T-cell (primary cell): ENCODE results near the gene CAPZA3. TPM values are rescaled to one million over a fixed set of nuclear protein-coding genes. Genes with fewer than 3 reads are reported as not detected.

Experiments
- ATAC-seq, 4 experiments: fragments of 200-7000 bp in 3 of 4; fragments of 150-1000 bp in 1 of 4; cut with Tn5 transposase; replicated peaks in 1 of 4; 1 replicate in 3 of 4; 2 replicates in 1 of 4; pipeline ENCODE4 v1.10.0; 2021; ENCODE audit warnings: moderate library complexity in 3 of 4, mild to moderate bottlenecking in 2 of 4, moderate number of reproducible peaks in 1 of 4
- CTCF ChIA-PET, 2 donors: fragments of 300-600 bp; sonication (Branson Sonifier 250); formaldehyde crosslinking; loops; one replicate each; lab custom pipeline; 2022; ENCODE audit warnings: antibody characterized with exemption in 2 of 2; lab: Charles Lee
- POLR2A ChIA-PET, 2 donors: fragments of 300-600 bp; sonication (Branson Sonifier 250); formaldehyde crosslinking; loops; one replicate each; lab custom pipeline; 2022; ENCODE audit warnings: antibody characterized with exemption in 2 of 2; lab: Charles Lee
- DNase-seq, 35 experiments: peaks; one replicate each; pipeline versions ENCODE4 v3.0.0 to v3.0.0-alpha.2; 2013 to 2023
- H3K27ac ChIP-seq: one replicate; pipeline ENCODE4 v1.5.1; 2013; ENCODE audit warnings: low read length
- H3K27me3 ChIP-seq, 2 experiments: replicated peaks in 1 of 2; 1 replicate in 1 of 2; 2 replicates in 1 of 2; pipeline versions ENCODE4 v1.6.1 to v1.7.0; 2013; ENCODE audit warnings: low read length in 1 of 2, mixed read lengths in 1 of 2; ENCODE audit not compliant: control insufficient read depth in 2 of 2, insufficient read depth in 2 of 2; ENCODE audit errors: extremely low read depth in 1 of 2
- H3K36me3 ChIP-seq, 2 donors: 1 replicate in 1 of 2; 2 replicates in 1 of 2; pipeline versions ENCODE4 v1.6.1 to v1.7.0; 2013; ENCODE audit warnings: low read length in 1 of 2; ENCODE audit not compliant: control insufficient read depth in 2 of 2, insufficient read depth in 1 of 2; ENCODE audit errors: extremely low read depth in 1 of 2
- H3K4me1 ChIP-seq, 2 experiments: 1 replicate in 1 of 2; 2 replicates in 1 of 2; pipeline versions ENCODE4 v1.6.1 to v1.7.0; 2013; ENCODE audit warnings: low read length in 2 of 2, mixed read lengths in 1 of 2; ENCODE audit not compliant: insufficient read depth in 2 of 2, control insufficient read depth in 1 of 2; ENCODE audit errors: extremely low read depth in 1 of 2
- H3K4me3 ChIP-seq, 2 donors: 1 replicate in 1 of 2; 2 replicates in 1 of 2; pipeline versions ENCODE4 v1.5.1 to v1.7.0; 2013; ENCODE audit warnings: mild to moderate bottlenecking in 2 of 2, low read length in 1 of 2, moderate library complexity in 1 of 2; ENCODE audit not compliant: control insufficient read depth in 1 of 2; ENCODE audit errors: extremely low read depth in 1 of 2
- H3K9me3 ChIP-seq: 2 replicates; pipeline ENCODE4 v1.7.0; 2013
- H3K27ac Mint-ChIP-seq, 2 donors: one replicate each; pipeline ENCODE4 v1.8.0; 2020 to 2021; ENCODE audit warnings: mild to moderate bottlenecking in 2 of 2, mixed read lengths in 2 of 2
- H3K27me3 Mint-ChIP-seq, 2 donors: one replicate each; pipeline ENCODE4 v1.8.0; 2021 to 2022; ENCODE audit warnings: mixed read lengths in 2 of 2
- H3K36me3 Mint-ChIP-seq: one replicate; pipeline ENCODE4 v1.8.0; 2021; ENCODE audit warnings: mixed read lengths
- H3K4me1 Mint-ChIP-seq, 3 donors: one replicate each; pipeline ENCODE4 v1.8.0; 2020 to 2022; ENCODE audit warnings: mixed read lengths in 3 of 3, mild to moderate bottlenecking in 1 of 3
- H3K4me3 Mint-ChIP-seq, 3 donors: one replicate each; pipeline ENCODE4 v1.8.0; 2020 to 2022; ENCODE audit warnings: mild to moderate bottlenecking in 3 of 3, mixed read lengths in 3 of 3, moderate library complexity in 3 of 3
- H3K9me3 Mint-ChIP-seq, 3 donors: one replicate each; pipeline ENCODE4 v1.8.0; 2020 to 2022; ENCODE audit warnings: mixed read lengths in 3 of 3
- WGBS: methylation state at CpG from one replicate; pipeline ENCODE4 v1.1.5; 2013; ENCODE audit warnings: missing lambda C conversion rate; ENCODE audit not compliant: insufficient coverage; 5-methylcytosine and 5-hydroxymethylcytosine counted together
- total RNA-seq, 35 experiments: library from RNA in 6 of 35; stranded (reverse) in 6 of 35; fragments of 120-200 nt in 1 of 35; gene quantifications; one replicate each; pipeline versions ENCODE4 v1.2.1 to v1.2.4 and lab custom pipeline; 2013 to 2026

CAPZA3 gene
- total RNA-seq, 5 donors from 2014 or later (not counting 1 experiment from before 2014, with no cell fraction given): not detected

DNA sequence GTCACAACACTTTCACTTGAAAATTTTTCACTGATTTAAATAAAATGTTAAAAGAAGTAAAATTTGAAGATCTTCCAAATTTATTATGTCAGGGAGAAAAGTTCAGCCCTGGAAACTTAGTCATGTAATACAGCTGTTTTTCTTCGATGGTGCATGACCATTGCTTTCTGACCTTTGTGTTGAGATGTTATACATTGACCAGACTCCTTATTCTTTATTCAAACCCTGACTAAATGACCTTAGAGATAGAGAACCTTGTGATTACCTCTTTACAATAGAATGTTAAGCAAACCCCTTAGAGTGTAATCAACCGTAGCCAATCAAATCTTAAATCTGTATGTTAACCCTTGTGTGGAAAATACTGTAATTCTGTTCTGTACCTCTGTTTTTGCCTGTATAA, 34.6 kb upstream of the CAPZA3 start:
- no CpG with 5 or more reads among the region's 2 CpGs for WGBS
- H3K27ac Mint-ChIP-seq: no peak overlapping the region
- H3K9me3 Mint-ChIP-seq: peaks cover 9 to 13% (median 12%) of the 10 kb centered on the region in 3 donors
- H3K27ac ChIP-seq: no peak overlapping the region
- CTCF ChIA-PET: no interaction called here
- POLR2A ChIA-PET: no interaction called here
- no peaks in the 10 kb centered on the region for H3K36me3 Mint-ChIP-seq
- no peak for DNase-seq
- H3K36me3 ChIP-seq: no peaks in the 10 kb centered on the region
- no peak for ATAC-seq
- H3K27me3 ChIP-seq: no peaks in the 10 kb centered on the region
- no peaks in the 10 kb centered on the region for H3K4me1 ChIP-seq
- H3K4me3 Mint-ChIP-seq: no peak overlapping the region
- no peaks in the 10 kb centered on the region for H3K4me1 Mint-ChIP-seq
- H3K4me3 ChIP-seq: no peak overlapping the region
- H3K27me3 Mint-ChIP-seq: no peaks in the 10 kb centered on the region
- no peaks in the 10 kb centered on the region for H3K9me3 ChIP-seq

DNA sequence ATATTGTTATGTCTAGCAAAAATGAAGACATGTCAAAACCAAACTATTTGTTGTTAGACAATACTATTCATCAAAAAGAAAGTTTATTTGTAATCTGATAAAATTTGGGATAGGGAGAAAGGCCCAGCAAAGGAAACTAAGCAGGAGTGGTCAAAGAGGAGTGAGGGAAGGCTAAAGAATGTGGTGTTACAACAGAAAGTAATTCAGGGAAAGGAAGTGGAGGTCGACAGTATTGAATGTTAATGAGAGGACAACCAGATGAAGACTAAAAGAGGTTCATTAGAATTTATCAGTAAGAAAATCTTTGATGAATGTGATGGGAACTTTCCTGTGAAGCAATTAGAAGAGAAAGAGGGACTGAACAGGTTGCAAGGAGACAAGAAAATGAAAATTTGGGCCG, 34.0 kb upstream of the CAPZA3 start:
- Histone ChIP-seq H3K4me1 (no peaks in the 10 kb centered on the region), H3K36me3 (no peaks in the 10 kb centered on the region), H3K9me3 (no peaks in the 10 kb centered on the region), H3K27ac (no peak overlapping the region), H3K4me3 (no peak overlapping the region), H3K27me3 (no peaks in the 10 kb centered on the region)
- POLR2A ChIA-PET: no interaction called here
- H3K27ac Mint-ChIP-seq: no peak overlapping the region
- H3K4me1 Mint-ChIP-seq: no peaks in the 10 kb centered on the region
- ATAC-seq (no peak), DNase-seq (no peak)
- no peak overlapping the region for H3K4me3 Mint-ChIP-seq
- H3K27me3 Mint-ChIP-seq: no peaks in the 10 kb centered on the region
- WGBS: 51% methylated on average over 2 of the region's 2 CpGs
- CTCF ChIA-PET: no interaction called here
- H3K9me3 Mint-ChIP-seq: peaks cover 9 to 13% (median 12%) of the 10 kb centered on the region in 3 donors
- no peaks in the 10 kb centered on the region for H3K36me3 Mint-ChIP-seq

DNA sequence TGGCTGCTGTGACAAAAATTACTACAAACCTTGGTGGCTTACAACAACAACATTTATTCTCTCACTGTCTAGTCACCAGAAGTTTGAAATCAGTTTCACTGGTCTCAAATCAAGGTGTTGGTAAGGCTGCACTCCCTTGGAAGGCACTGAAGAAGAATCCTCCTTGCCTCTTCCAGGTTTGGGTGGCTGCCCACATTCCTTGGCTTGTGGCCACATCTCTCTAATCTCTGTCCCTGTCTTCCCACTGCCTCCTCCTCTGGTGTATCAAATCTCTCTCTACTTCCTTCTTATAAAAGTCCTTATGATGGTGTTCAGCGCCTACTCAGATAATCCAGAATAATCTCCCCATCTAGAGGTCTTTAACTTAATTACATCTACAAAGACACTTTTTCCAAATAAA, 31.1 kb upstream of the CAPZA3 start:
- Mint-ChIP-seq H3K36me3 (no peaks in the 10 kb centered on the region), H3K9me3 (peaks cover 17 to 19% (median 17%) of the 10 kb centered on the region in 3 donors), H3K4me3 (no peak overlapping the region), H3K4me1 (no peaks in the 10 kb centered on the region), H3K27me3 (no peaks in the 10 kb centered on the region), H3K27ac (no peak overlapping the region)
- H3K9me3 ChIP-seq: no peaks in the 10 kb centered on the region
- ATAC-seq (no peak), DNase-seq (no peak)
- no peaks in the 10 kb centered on the region for H3K36me3 ChIP-seq
- ChIA-PET CTCF (no interaction called here), POLR2A (no interaction called here)
- H3K4me3 ChIP-seq: no peak overlapping the region
- no peak overlapping the region for H3K27ac ChIP-seq
- H3K4me1 ChIP-seq: no peaks in the 10 kb centered on the region
- WGBS: 92% methylated on average over 1 of the region's 1 CpG
- H3K27me3 ChIP-seq: no peaks in the 10 kb centered on the region

DNA sequence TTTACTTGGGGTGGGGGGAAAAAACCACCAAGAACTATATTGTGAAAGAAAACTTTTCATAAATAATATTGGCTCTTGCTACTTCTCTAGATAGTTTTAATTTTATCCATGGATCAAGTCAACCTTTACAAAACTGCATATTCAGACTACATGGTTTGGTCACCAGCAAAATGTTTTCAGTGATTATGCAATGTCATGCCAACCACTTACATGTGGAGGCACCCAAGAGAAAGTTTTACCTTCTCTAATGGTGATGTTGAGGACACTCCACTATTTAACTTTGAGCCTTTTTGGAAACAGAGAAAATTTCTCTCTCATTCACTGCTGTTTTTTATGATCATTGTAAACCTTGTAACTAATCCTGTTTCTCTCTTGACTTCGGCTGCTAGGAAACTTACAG, 21.7 kb upstream of the CAPZA3 start:
- H3K4me3 Mint-ChIP-seq: no peak overlapping the region
- no peaks in the 10 kb centered on the region for H3K36me3 ChIP-seq
- no peaks in the 10 kb centered on the region for H3K9me3 ChIP-seq
- no peaks in the 10 kb centered on the region for H3K4me1 ChIP-seq
- H3K27me3 ChIP-seq: no peaks in the 10 kb centered on the region
- peaks cover 9 to 12% (median 9%) of the 10 kb centered on the region in 3 donors for H3K9me3 Mint-ChIP-seq
- ATAC-seq (no peak), DNase-seq (no peak)
- ChIA-PET CTCF (no interaction called here), POLR2A (no interaction called here)
- H3K4me1 Mint-ChIP-seq: no peaks in the 10 kb centered on the region
- WGBS: no CpG with 5 or more reads among the region's 1 CpG
- H3K27ac ChIP-seq: no peak overlapping the region
- no peak overlapping the region for H3K4me3 ChIP-seq
- H3K27me3 Mint-ChIP-seq: no peaks in the 10 kb centered on the region
- no peak overlapping the region for H3K27ac Mint-ChIP-seq
- no peaks in the 10 kb centered on the region for H3K36me3 Mint-ChIP-seq

DNA sequence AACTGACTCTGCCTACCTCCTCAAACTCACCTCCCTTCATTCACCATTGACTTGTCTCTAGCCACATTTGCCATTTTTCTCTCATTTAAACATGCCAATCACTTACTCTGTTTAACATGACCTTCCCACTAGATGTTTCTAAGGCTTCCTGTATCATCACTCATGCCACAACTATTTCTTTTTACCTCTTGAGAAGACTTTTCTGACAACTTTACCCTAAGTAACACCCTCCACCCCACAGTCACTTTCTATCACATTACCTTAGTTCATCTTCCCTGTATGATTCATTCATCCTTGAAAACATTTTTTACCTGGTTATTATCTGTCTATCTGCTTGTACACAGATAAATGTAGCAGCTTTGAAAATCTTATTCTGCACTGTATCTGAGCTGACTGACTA, 19.5 kb upstream of the CAPZA3 start:
- H3K4me1 Mint-ChIP-seq: no peaks in the 10 kb centered on the region
- Histone ChIP-seq H3K9me3 (no peaks in the 10 kb centered on the region), H3K27me3 (no peaks in the 10 kb centered on the region), H3K4me1 (no peaks in the 10 kb centered on the region), H3K4me3 (no peak overlapping the region), H3K36me3 (no peaks in the 10 kb centered on the region), H3K27ac (no peak overlapping the region)
- no peak overlapping the region for H3K27ac Mint-ChIP-seq
- POLR2A ChIA-PET: no interaction called here
- no peaks in the 10 kb centered on the region for H3K27me3 Mint-ChIP-seq
- CTCF ChIA-PET: no interaction called here
- ATAC-seq (no peak), DNase-seq (no peak)
- H3K4me3 Mint-ChIP-seq: no peak overlapping the region
- peaks cover 9 to 13% (median 12%) of the 10 kb centered on the region in 3 donors for H3K9me3 Mint-ChIP-seq
- no peaks in the 10 kb centered on the region for H3K36me3 Mint-ChIP-seq

DNA sequence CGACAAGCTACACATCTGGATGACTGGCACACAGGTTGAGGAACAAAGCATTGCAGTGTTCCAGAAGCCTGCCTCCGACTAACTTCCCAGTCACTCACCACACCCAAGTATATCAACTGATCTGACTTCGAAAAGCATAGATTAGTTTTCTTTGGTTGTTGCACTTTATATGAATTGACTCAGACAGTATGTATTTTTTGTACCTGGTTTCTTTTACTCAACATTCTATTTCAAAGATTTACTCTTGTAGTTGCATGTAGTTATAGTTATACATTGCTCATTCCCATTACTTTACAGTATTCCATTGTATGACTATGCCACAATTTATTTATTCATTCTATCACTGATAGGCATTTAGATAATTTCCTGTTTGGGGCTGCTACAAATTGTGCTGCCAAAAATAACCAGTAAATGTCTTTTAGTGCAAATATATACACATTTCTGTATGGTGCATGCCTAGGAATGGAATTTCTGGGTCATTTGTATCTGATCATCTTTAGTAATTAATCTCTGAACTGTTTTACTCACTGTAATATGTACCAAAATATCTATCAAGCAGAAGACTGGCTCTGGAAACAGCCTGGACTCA, 17.9 kb upstream of the CAPZA3 start:
- CTCF ChIA-PET: no interaction called here
- POLR2A ChIA-PET: no interaction called here
- Histone ChIP-seq H3K36me3 (no peaks in the 10 kb centered on the region), H3K4me1 (no peaks in the 10 kb centered on the region), H3K27ac (no peak overlapping the region), H3K27me3 (no peaks in the 10 kb centered on the region), H3K9me3 (no peaks in the 10 kb centered on the region), H3K4me3 (no peak overlapping the region)
- no peaks in the 10 kb centered on the region for H3K27me3 Mint-ChIP-seq
- peaks cover 8 to 18% (median 10%) of the 10 kb centered on the region in 3 donors for H3K9me3 Mint-ChIP-seq
- H3K36me3 Mint-ChIP-seq: no peaks in the 10 kb centered on the region
- DNase-seq: no peak
- H3K27ac Mint-ChIP-seq: no peak overlapping the region
- no peak for ATAC-seq
- H3K4me1 Mint-ChIP-seq: no peaks in the 10 kb centered on the region
- no peak overlapping the region for H3K4me3 Mint-ChIP-seq
- no CpG with 5 or more reads among the region's 3 CpGs for WGBS

DNA sequence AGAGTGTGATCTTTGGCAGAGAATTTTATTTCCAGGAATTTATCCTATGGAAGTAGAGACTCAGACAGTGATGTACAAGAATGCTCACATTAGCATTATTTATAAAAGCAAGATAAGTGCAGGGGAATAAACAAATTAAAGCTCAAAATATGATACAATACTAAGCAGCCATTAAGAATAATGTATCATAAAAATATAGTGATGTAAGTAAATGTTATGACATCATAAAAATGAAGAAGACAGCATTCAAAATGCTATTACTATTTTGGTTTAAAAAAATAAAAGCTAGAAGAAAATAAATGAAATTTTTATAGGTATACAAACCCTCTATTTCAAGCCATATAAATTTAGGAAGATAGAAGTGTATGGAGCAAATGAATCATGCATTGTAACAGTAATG, 17.2 kb upstream of the CAPZA3 start:
- Mint-ChIP-seq H3K27me3 (no peaks in the 10 kb centered on the region), H3K27ac (no peak overlapping the region), H3K9me3 (peaks cover 8 to 18% (median 10%) of the 10 kb centered on the region in 3 donors), H3K4me3 (no peak overlapping the region), H3K36me3 (no peaks in the 10 kb centered on the region), H3K4me1 (no peaks in the 10 kb centered on the region)
- ATAC-seq (no peak), DNase-seq (no peak)
- no peaks in the 10 kb centered on the region for H3K27me3 ChIP-seq
- H3K36me3 ChIP-seq: no peaks in the 10 kb centered on the region
- no peaks in the 10 kb centered on the region for H3K4me1 ChIP-seq
- H3K4me3 ChIP-seq: no peak overlapping the region
- H3K27ac ChIP-seq: no peak overlapping the region
- H3K9me3 ChIP-seq: no peaks in the 10 kb centered on the region
- ChIA-PET CTCF (no interaction called here), POLR2A (no interaction called here)
